Neural progenitor cell (in vitro differentiated cells): ENCODE data around the gene CELF5.

Source experiments
- CTCF ChIP-seq: fragments of 200-600 bp; sonication (generic); IDR thresholded peaks from 2 replicates; pipeline ENCODE4 v1.5.1; 2017; ENCODE audit warnings: antibody characterized with exemption, mild to moderate bottlenecking
- EZH2phosphoT487 ChIP-seq: fragments of 200-600 bp; sonication (generic); IDR thresholded peaks from 2 replicates; pipeline ENCODE4 v1.6.1; 2017; ENCODE audit warnings: antibody characterized with exemption

GRCh38 chr19:3338541-3339181 lies 114.2 kb downstream of the CELF5 start:
- TF ChIP-seq CTCF (no peak), EZH2phosphoT487 (no peak)
